K562 (cell line): Measurements from ENCODE around the gene STK25. TPM values are rescaled to one million over a fixed set of nuclear protein-coding genes. Genes with fewer than 3 reads are reported as not detected.

ENCODE experiments used
- ATAC-seq: fragments of 200-7000 bp; cut with Tn5 transposase; 3 replicates; pipeline ENCODE4 v1.9.1; 2020; ENCODE audit warnings: moderate library complexity
- BruUV-seq: library from RNA; stranded (reverse); fragments of 400-500 nt; replicated peaks from 2 replicates; lab custom pipeline; 2021; lab: Mats Ljungman, UMichigan
- CTCF ChIA-PET: fragments of 300-600 bp; formaldehyde crosslinking; extraction: SDS; loops from one replicate; lab custom pipeline; 2021; ENCODE audit warnings: low intra/inter-chr PET ratio; lab: Yijun Ruan, JAX
- POLR2A ChIA-PET: fragments of 300-600, 350-650 bp; sonication (Branson Sonifier 250); formaldehyde crosslinking; extraction: SDS; loops from one replicate; lab custom pipeline; 2021; ENCODE audit warnings: antibody characterized with exemption, inconsistent platforms; lab: Yijun Ruan, JAX
- DNase-seq, 4 experiments: peaks; one replicate each; pipeline versions ENCODE4 v3.0.0 to v3.0.0-alpha.2; 2011 to 2018; ENCODE audit warnings: low spot score in 3 of 4, mixed read lengths in 3 of 4; ENCODE audit errors: extremely low read depth in 1 of 4
- FAIRE-seq: peaks from 2 replicates; lab custom pipeline; 2011; peaks lifted over from hg19 to GRCh38; lab: Jason Lieb, UNC
- H2AFZ ChIP-seq: 2 replicates; pipeline ENCODE4 v1.6.0; 2011; ENCODE audit warnings: low read depth, low read length, control low read depth, inconsistent platforms
- H3K27ac ChIP-seq: fragments of 200-600 bp; 3 replicates; pipeline ENCODE4 v1.8.0; 2011; ENCODE audit warnings: low read depth, mild to moderate bottlenecking, control low read depth, inconsistent platforms, low read length, moderate library complexity, mixed read lengths; ENCODE audit errors: extremely low read depth
- H3K27me3 ChIP-seq, 2 experiments: fragments of 300-600 bp in 1 of 2; 2 replicates in 1 of 2; 3 replicates in 1 of 2; pipeline versions ENCODE4 v1.6.0 to v1.8.0; 2011; ENCODE audit warnings: inconsistent platforms in 2 of 2, low read length in 2 of 2, mild to moderate bottlenecking in 1 of 2, mixed read lengths in 1 of 2, moderate library complexity in 1 of 2; ENCODE audit not compliant: control insufficient read depth in 2 of 2, insufficient read depth in 2 of 2
- H3K36me3 ChIP-seq: fragments of 300-600 bp; 3 replicates; pipeline ENCODE4 v1.8.0; 2011; ENCODE audit warnings: mild to moderate bottlenecking, low read length, inconsistent platforms; ENCODE audit not compliant: control insufficient read depth, insufficient read depth
- H3K4me1 ChIP-seq, 2 experiments: fragments of 200-600 bp in 1 of 2; replicated peaks in 1 of 2; 2 replicates in 1 of 2; 3 replicates in 1 of 2; pipeline versions ENCODE4 v1.5.1 to v1.8.0; 2011; ENCODE audit warnings: inconsistent platforms in 2 of 2, low read length in 2 of 2, mild to moderate bottlenecking in 1 of 2, mixed read lengths in 1 of 2, moderate library complexity in 1 of 2; ENCODE audit not compliant: control insufficient read depth in 2 of 2, insufficient read depth in 2 of 2
- H3K4me2 ChIP-seq: 2 replicates; pipeline ENCODE4 v1.6.1; 2011; ENCODE audit warnings: low read length, control low read depth, inconsistent platforms, mixed read lengths; ENCODE audit not compliant: insufficient read depth
- H3K4me3 ChIP-seq: fragments of 200-600 bp; sonication (generic), shearing (Covaris generic); 2 replicates; pipeline ENCODE4 v1.5.1; 2016; ENCODE audit warnings: control low read depth, inconsistent platforms
- H3K79me2 ChIP-seq: fragments of 200-600 bp; 3 replicates; pipeline ENCODE4 v1.8.0; 2011; ENCODE audit warnings: low read length, inconsistent platforms; ENCODE audit not compliant: control insufficient read depth, insufficient read depth
- H3K9ac ChIP-seq, 2 experiments: 2 replicates each; pipeline versions ENCODE4 v1.6.0 to v1.6.1; 2011; ENCODE audit warnings: low read depth in 2 of 2, low read length in 2 of 2, control low read depth in 1 of 2, inconsistent platforms in 1 of 2, mild to moderate bottlenecking in 1 of 2, mixed read lengths in 1 of 2; ENCODE audit not compliant: insufficient read depth in 1 of 2
- H3K9me1 ChIP-seq: one replicate; pipeline ENCODE4 v1.6.0; 2011; ENCODE audit warnings: inconsistent platforms, mild to moderate bottlenecking, low read length, moderate library complexity; ENCODE audit not compliant: control insufficient read depth, insufficient read depth
- H3K9me3 ChIP-seq: replicated peaks from 2 replicates; pipeline ENCODE4 v1.5.1; 2011; ENCODE audit warnings: low read depth, low read length, inconsistent platforms; ENCODE audit not compliant: control insufficient read depth, insufficient read depth
- H4K20me1 ChIP-seq: replicated peaks from 2 replicates; pipeline ENCODE4 v1.6.1; 2011; ENCODE audit warnings: low read length, inconsistent platforms, mixed read lengths; ENCODE audit not compliant: control insufficient read depth, insufficient read depth
- CREB3L1 ChIP-seq: fragments of 450-650 bp; IDR thresholded peaks from 2 replicates; pipeline ENCODE4 v1.6.1; 2014; ENCODE audit warnings: low read depth, mild to moderate bottlenecking, moderate library complexity, borderline replicate concordance
- FOXJ2 ChIP-seq: fragments of 200-800 bp; sonication (Bioruptor generic); IDR thresholded peaks from 2 replicates; pipeline ENCODE4 v1.6.1; 2016; ENCODE audit warnings: missing genetic modification characterization, missing compliant biosample characterization
- GMEB1 ChIP-seq: fragments of 250-450 bp; sonication (Bioruptor Pico); IDR thresholded peaks from 2 replicates; pipeline ENCODE4 v1.4.0; 2020; ENCODE audit warnings: mild to moderate bottlenecking
- JUND ChIP-seq, 2 experiments: IDR thresholded peaks; 2 replicates in 1 of 2; 3 replicates in 1 of 2; pipeline ENCODE4 v1.6.1; 2011; ENCODE audit warnings: borderline replicate concordance in 2 of 2, low read depth in 2 of 2, low read length in 2 of 2, improper control_type of control experiment in 1 of 2, missing biosample characterization in 1 of 2, missing genetic modification characterization in 1 of 2, missing genetic modification reagents in 1 of 2
- ZFP30 ChIP-seq: fragments of 250-450 bp; sonication (Bioruptor Pico); IDR thresholded peaks from 2 replicates; pipeline ENCODE4 v1.8.0; 2022; ENCODE audit warnings: moderate library complexity, mild to moderate bottlenecking, inconsistent platforms, borderline replicate concordance
- WGBS: fragments of 100-300 bp; shearing (Covaris generic); methylation state at CpG from one replicate; pipeline ENCODE4 v1.1.6; 2016; ENCODE audit warnings: low coverage, mixed read lengths; ENCODE audit not compliant: insufficient coverage; ENCODE audit errors: missing lambda C conversion rate; 5-methylcytosine and 5-hydroxymethylcytosine counted together
- in situ Hi-C: fragments of 300-500 bp; cut with MboI; formaldehyde crosslinking; loops from 4 replicates; pipeline ENCODE4 v1.15.0; 2018; ENCODE audit warnings: inconsistent platforms, mixed read lengths
- intact Hi-C: fragments of 100-400 bp; cut with micrococcal nuclease; formaldehyde crosslinking; loops from 2 replicates; pipeline ENCODE4 v1.14.2; 2022
- polyA plus RNA-seq, 8 experiments: library from polyadenylated mRNA; depleted of rRNA in 4 of 8; stranded (reverse) in 5 of 8; unstranded in 3 of 8; fragments of >200 nt; fragmentation: Nextera tagmentation in 2 of 8; fragmentation: Illumina TruSeq in 1 of 8; extraction: Ambion mirVana in 2 of 8; extraction: Trizol in 1 of 8; gene quantifications; 2 replicates each; pipeline versions ENCODE4 v1.2.1 to v1.2.3, GENCODE V29; 2011 to 2014; ENCODE audit warnings: inconsistent platforms in 1 of 8, missing spikeins in 1 of 8
- total RNA-seq, 7 experiments: library from RNA; depleted of rRNA in 6 of 7; stranded (reverse); fragments of >200 nt in 6 of 7; fragmentation: Illumina TruSeq in 2 of 7; extraction: Trizol in 2 of 7; gene quantifications; 2 replicates each; pipeline versions ENCODE4 v1.2.1 to v1.2.3, GENCODE V29; 2011 to 2021; ENCODE audit warnings: low replicate concordance in 1 of 7

The STK25 gene
- total and polyA plus RNA-seq, 9 of the 15 experiments (the other 6 are each of a cell fraction or from before 2014, with no cell fraction given) = 5.4 to 177 (median 116) TPM

- TF ChIP-seq JUND (IDR thresholded peaks at IDR 0.05; ENCODE audit: borderline replicate concordance, low read depth, low read length) (no peak), JUND (tag; IDR thresholded peaks at IDR 0.05; ENCODE audit: borderline replicate concordance, low read depth, low read length) (no peak)
- TF ChIP-seq, all 486 proteins: peak for 0
Observed at GRCh38 chr2:241500431-241500975, 7.9 kb downstream of the STK25 start (continued).

GRCh38 chr2:241500016-241500415, 8.4 kb downstream of the STK25 start:
- 92% methylated on average over 7 of the region's 10 CpGs for WGBS
- ChIA-PET CTCF (no interaction called here), POLR2A (interaction anchor here (1.0 kb wide), 1 partner anchor 10 kb away, joined by 4 read pairs; no protein-coding TSS in a partner anchor)
- H3K4me2 ChIP-seq = no peak overlapping the region
- no peak overlapping the region for H3K4me3 ChIP-seq
- TF ChIP-seq CREB3L1 (no peak), FOXJ2 (tag) (no peak), ZFP30 (CRISPR knock-in tag) (no peak), GMEB1 (CRISPR knock-in tag) (no peak)
- FAIRE-seq (no peak), ATAC-seq (no peak), DNase-seq (no peak)
- peaks cover 77% of the 10 kb centered on the region; the same call in 2 of the 3 replicates for H3K36me3 ChIP-seq
- peaks cover 17% of the 10 kb centered on the region for H3K79me2 ChIP-seq
- in situ Hi-C loops = no loop called here
- H3K4me1 ChIP-seq = peaks cover 0 to 10% of the 10 kb centered on the region in 2 experiments; a peak in 3 of 5 replicates
- no peaks in the 10 kb centered on the region for H3K9me1 ChIP-seq
- no peaks in the 10 kb centered on the region for H3K9me3 ChIP-seq
- BruUV-seq = TSS peak; percentile 26
- H2AFZ ChIP-seq = no peak overlapping the region
- H3K27me3 ChIP-seq = no peaks in the 10 kb centered on the region
- intact Hi-C loops = no loop called here
- no peaks in the 10 kb centered on the region for H4K20me1 ChIP-seq
- H3K9ac ChIP-seq = peak overlapping the region in 1 of 2 experiments; percentile 48; a peak in 1 of 4 replicates
- no peak overlapping the region for H3K27ac ChIP-seq
